GM12878 (cell line): Measurements from ENCODE around the gene MEG3.

Source experiments
- BACH1 ChIP-seq: fragments of 450-650 bp; IDR thresholded peaks from 2 replicates; pipeline ENCODE4 v1.6.1; 2017; ENCODE audit warnings: mild to moderate bottlenecking, borderline replicate concordance
- BMI1 ChIP-seq: fragments of 450-650 bp; IDR thresholded peaks from 2 replicates; pipeline ENCODE4 v1.6.1; 2016; ENCODE audit warnings: mild to moderate bottlenecking, moderate library complexity, borderline replicate concordance
- CTCF ChIP-seq, 3 experiments: IDR thresholded peaks in 2 of 3; conservative IDR thresholded peaks in 1 of 3; 2 replicates each; pipeline ENCODE4 v1.5.1; 2011; ENCODE audit warnings: low read depth in 3 of 3, low read length in 3 of 3, mild to moderate bottlenecking in 3 of 3, control low read depth in 2 of 3, moderate library complexity in 2 of 3, inconsistent platforms in 1 of 3, mixed read lengths in 1 of 3; ENCODE audit not compliant: control insufficient read depth in 2 of 3, insufficient read depth in 1 of 3; ENCODE audit errors: extremely low read depth in 1 of 3
- EGR1 ChIP-seq, 2 experiments: IDR thresholded peaks; 1 replicate in 1 of 2; 2 replicates in 1 of 2; pipeline ENCODE4 v1.6.1; 2011 to 2012; ENCODE audit warnings: low read depth in 2 of 2, low read length in 2 of 2, borderline replicate concordance in 1 of 2, mild to moderate bottlenecking in 1 of 2, moderate library complexity in 1 of 2
- EZH2 ChIP-seq: IDR thresholded peaks from 2 replicates; pipeline ENCODE4 v1.6.1; 2012; ENCODE audit warnings: low read depth, mild to moderate bottlenecking, control low read depth, inconsistent platforms, low read length, borderline replicate concordance; ENCODE audit not compliant: control insufficient read depth
- LARP7 ChIP-seq: fragments of 450-650 bp; IDR thresholded peaks from 2 replicates; pipeline ENCODE4 v1.6.1; 2017; ENCODE audit warnings: mild to moderate bottlenecking
- POLR2AphosphoS5 ChIP-seq: IDR thresholded peaks from 2 replicates; pipeline ENCODE4 v1.6.1; 2011; ENCODE audit warnings: mild to moderate bottlenecking, low read length, inconsistent platforms
- RELA ChIP-seq: fragments of 450-650 bp; IDR thresholded peaks from 2 replicates; pipeline ENCODE4 v1.8.0; 2014; ENCODE audit warnings: borderline replicate concordance; ENCODE audit not compliant: partially characterized antibody
- SIN3A ChIP-seq: IDR thresholded peaks from 2 replicates; pipeline ENCODE4 v1.6.1; 2012; ENCODE audit warnings: low read depth, low read length, improper control_type of control experiment
- SREBF1 ChIP-seq: IDR thresholded peaks from 2 replicates; pipeline ENCODE4 v1.6.1; 2012; ENCODE audit warnings: mild to moderate bottlenecking, low read length
- ZZZ3 ChIP-seq: IDR thresholded peaks from 2 replicates; pipeline ENCODE4 v1.6.1; 2011; ENCODE audit warnings: low read depth; ENCODE audit not compliant: control insufficient read depth, insufficient read length

- TF ChIP-seq CTCF (IDR thresholded peaks at IDR 0.05 in 2 of 3, conservative IDR thresholded peaks at IDR 0.05 in 1 of 3; ENCODE audit: control insufficient read depth in 2 of 3, extremely low read depth in 1 of 3, insufficient read depth in 1 of 3, low read depth in 3 of 3, low read length in 3 of 3) (no peak), EGR1 (IDR thresholded peaks at IDR 0.05; ENCODE audit: borderline replicate concordance in 1 of 2, low read depth in 2 of 2, low read length in 2 of 2) (no peak), BACH1 (no peak), SREBF1 (no peak), BMI1 (no peak), LARP7 (no peak), SIN3A (no peak), POLR2AphosphoS5 (no peak), ZZZ3 (no peak), RELA (no peak), EZH2 (no peak)
Observed at GRCh38 chr14:100880271-100881101, 54.6 kb downstream of the MEG3 start.
